Hematopoietic multipotent progenitor cell treated with erythropoietin and hydrocortisone succinate and interleukin-3 and kit ligand, for 17 days (in vitro differentiated cells): ENCODE data around the gene VGF.
A peak's percentile ranks its signal among the peaks of the same experiment; 100 is the strongest.
"Not testable (repeated sequence)": the region's sequence is repeated elsewhere in the genome, so short reads cannot be mapped to it uniquely, and the experiment has no call there.

Source experiments
- DNase-seq: peaks from one replicate; pipeline ENCODE4 v3.0.0-alpha.2; 2015; ENCODE audit warnings: low spot score

Gene VGF

GRCh38 chr7:101134399-101134980, 30.9 kb downstream of the VGF start:
- DNase-seq: no peak

DNA sequence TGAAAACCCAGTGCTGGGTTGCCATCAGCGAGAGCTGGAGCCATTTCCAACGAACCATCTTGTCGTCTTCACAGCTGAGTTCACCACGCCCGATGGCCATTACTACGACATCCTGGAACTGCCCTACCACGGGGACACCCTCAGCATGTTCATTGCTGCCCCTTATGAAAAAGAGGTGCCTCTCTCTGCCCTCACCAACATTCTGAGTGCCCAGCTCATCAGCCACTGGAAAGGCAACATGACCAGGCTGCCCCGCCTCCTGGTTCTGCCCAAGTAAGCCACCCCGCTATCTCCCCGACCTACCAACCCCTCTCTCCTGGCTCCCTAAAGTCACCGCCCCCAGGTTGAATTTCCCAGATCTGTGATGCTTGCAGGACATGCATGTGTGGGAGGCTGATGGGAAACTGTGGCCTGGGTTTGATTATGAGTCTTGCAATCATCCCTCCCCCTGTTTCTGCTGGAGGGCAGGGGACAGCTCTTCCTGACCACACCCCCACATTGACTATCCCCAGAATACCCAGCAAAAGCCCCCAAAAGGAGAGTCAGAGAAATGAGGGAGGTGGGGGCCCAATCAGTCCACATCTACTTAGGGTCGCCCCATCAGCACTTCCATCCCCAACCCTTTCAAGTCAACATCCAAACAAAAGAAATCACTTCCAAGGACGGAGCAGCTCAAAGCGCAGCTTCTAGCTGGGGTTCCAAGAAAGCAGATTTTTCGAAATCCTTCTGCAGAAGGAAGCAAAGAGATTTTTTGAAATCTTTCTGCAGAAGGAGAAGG, 31.6 kb downstream of the VGF start:
- DNase-seq: no peak

- not testable (repeated sequence) for DNase-seq
Measured at GRCh38 chr7:101132626-101133600, 32.5 kb downstream of the VGF start.

- no peak for DNase-seq
Measured at GRCh38 chr7:101129603-101130117, 35.7 kb downstream of the VGF start.

GRCh38 chr7:101128040-101128834, 37.1 kb downstream of the VGF start:
- DNase-seq: no peak

- no peak for DNase-seq
Measured at GRCh38 chr7:101127460-101128039, 37.8 kb downstream of the VGF start.

GRCh38 chr7:101126651-101127459, 38.5 kb downstream of the VGF start, which contains the start of gene SERPINE1:
TSS of gene SERPINE1 (plus strand) at chr7:101127104. CDS start at chr7:101128394, 1,290 bp downstream.
- peak; percentile 41 for DNase-seq

GRCh38 chr7:101125989-101126650, 39.2 kb downstream of the VGF start:
- DNase-seq: no peak

DNA sequence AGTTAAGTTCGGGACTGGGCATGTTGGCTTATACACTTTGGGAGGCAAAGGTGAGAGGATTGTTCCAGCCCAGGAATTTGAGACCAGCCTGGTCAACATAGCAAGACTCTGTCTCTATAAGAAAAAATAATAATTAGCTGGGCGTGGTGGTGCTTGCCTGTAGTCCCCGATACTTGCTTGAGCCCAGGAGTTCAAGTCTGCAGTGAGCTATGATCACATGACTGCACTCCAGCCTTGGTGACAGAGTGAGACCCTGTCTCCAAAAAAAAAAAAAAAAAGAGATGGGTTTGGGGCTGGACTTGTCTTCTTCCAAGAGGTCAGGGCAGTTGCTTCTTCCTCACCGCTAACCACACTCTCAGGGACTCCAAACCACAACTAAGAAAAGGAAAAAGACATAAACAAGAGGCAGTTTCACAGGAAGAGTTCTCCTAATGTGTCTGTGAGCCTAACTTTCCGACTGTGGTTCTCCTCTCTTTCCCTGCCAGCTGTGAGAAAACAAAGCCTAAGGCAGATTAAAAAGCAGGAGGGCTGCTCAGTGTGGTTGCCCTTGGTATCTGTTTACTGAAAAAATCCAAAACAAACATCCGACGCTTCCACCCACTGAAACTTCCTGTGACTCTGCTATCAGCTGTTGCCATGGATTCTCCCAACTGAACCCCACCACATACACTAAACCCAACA, 40.9 kb downstream of the VGF start:
- no peak for DNase-seq

GRCh38 chr7:101123703-101124068, 41.7 kb downstream of the VGF start:
- no peak for DNase-seq

DNA sequence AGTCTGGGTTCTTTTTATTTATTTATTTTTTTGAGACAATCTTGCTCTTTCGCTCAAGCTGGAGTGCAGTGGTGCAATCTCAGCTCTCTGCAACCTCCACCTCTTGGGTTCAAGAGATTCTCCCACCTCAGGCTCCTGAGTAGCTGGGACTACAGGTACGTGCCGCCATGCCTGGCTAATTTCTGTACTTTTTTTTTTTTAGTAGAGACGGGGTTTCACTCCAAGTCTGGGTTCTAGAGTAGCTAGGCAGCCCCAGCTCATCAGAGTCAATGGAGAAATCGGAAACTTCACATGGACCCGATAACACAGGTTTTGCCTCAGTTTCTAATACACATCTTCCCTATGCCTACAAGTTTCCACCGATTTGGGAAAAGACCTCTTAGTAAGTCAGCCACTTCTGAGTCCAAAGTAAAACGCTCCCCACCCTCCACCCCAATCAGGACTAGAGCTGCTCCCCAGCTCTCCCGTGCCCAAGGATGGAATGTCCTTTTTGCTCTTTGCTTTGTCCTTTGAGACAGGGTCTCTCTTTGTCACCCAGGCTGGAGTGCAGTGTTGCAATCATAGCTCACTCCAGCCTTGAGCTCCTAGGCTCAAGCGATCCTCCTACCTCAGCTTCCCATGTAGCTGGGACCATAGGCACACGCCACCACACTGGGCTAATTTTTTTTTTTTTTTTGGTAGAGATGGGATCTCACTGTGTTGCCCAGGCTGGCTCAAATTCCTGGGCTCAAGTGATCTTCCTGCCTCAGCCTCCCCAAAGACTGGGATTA, 42.3 kb downstream of the VGF start:
- DNase-seq: no peak

DNA sequence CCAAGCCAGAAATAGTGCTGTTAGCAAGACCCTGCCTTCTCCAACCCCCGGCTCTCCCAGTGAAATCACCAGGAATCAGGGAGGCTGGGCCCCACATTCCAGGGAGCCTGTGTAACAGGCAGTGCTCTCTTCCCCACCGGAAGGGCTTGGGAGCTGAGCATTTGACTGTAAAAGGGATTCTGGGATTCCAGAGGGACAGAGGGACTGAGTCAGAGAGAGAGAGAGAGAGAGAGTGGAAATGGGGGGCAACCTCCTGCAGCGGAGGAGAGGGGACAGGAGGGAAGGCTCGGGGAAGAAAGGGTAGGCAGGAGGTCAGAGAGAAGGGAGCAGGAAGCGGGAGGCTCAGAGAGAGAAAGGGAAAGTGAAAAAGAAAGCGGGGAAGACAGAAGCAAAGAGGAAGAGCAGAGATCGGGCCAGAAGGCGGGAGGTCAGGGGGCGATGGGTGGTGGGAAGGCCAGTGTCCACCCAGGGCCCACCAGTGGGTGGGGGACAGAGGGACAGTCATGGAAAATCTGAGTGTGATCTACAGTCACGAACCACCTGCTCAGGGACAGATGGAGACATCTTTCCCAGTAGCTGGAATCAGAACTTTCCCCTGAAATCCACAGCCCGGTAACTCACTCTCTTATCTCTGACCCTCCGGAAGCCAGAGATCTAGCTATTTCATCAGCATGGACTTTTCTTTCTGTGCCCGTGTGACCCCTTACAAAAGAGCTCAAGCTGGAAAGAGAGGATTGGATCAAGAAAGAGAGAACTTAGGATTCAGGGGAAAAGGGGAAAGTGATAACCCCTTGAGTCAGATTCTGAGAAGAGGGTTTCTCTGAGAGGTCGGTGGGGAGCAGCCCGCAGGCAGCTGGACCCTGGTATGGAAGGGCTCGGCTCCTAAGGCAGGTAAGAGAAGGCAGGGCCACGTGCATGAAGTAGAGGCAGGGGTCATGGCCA, 43.1 kb downstream of the VGF start:
- DNase-seq: no peak

GRCh38 chr7:101121631-101121990, 43.8 kb downstream of the VGF start:
- not testable (repeated sequence) for DNase-seq

DNA sequence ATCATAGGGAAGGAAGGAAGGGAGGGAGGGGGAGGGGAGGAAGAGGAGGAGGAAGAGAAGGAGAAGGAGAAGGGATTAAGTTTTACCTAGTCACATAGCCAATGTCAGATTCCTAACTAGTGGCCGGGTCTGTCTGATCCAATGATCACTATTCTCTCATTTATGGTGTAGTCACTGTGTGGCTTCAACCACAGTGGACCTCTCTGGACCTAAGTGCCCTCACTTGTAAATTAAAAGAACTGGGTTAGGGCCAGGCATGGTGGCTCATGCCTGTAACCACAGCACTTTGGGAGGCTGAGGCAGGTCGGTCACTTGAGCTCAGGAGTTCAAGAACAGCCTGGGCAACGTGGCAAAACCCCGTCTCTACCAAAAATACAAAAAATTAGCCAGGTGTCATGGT, 45.1 kb downstream of the VGF start:
- DNase-seq: no peak

- DNase-seq: no peak
Measured at GRCh38 chr7:101119876-101120275, 45.5 kb downstream of the VGF start.

- no peak for DNase-seq
Measured at GRCh38 chr7:101118856-101119255, 46.5 kb downstream of the VGF start.

DNA sequence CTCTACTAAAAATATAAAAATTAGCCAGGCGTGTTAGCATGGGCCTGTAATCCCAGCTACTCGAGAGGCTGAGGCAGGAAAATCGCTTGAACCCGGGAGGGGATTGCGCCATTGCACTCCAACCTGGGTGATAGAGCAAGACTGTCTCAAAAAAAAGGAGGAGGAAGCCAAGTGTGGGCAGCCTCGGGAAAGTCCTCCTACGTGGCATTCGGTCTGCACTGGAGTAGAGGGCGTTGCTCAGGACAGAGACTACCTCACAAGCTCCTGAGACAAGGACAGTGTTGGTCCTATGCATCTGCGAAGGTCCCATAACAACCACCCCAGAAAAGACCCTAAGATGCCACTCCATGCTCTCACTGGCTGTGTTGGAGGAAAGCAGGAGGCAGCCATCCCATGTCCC, 48.5 kb downstream of the VGF start:
- no peak for DNase-seq
